Stimulated activated CD4-positive, alpha-beta T cell treated with anti-CD3 and anti-CD28 coated beads, Interleukin-4, amount 100 ng/mL, for 48 hours (primary cell): ENCODE measurements around the gene GNB3.

Experiments used
- DNase-seq, 2 donors: peaks; one replicate each; pipeline ENCODE4 v3.0.0-alpha.2; 2020; ENCODE audit warnings: low read depth in 2 of 2

GNB3 gene

GRCh38 chr12:6837370-6838060 is 3.2 kb upstream of the GNB3 start:
- no peak for DNase-seq

- DNase-seq = no peak
Observed at GRCh38 chr12:6838854-6839253, 1.9 kb upstream of the GNB3 start.

DNA sequence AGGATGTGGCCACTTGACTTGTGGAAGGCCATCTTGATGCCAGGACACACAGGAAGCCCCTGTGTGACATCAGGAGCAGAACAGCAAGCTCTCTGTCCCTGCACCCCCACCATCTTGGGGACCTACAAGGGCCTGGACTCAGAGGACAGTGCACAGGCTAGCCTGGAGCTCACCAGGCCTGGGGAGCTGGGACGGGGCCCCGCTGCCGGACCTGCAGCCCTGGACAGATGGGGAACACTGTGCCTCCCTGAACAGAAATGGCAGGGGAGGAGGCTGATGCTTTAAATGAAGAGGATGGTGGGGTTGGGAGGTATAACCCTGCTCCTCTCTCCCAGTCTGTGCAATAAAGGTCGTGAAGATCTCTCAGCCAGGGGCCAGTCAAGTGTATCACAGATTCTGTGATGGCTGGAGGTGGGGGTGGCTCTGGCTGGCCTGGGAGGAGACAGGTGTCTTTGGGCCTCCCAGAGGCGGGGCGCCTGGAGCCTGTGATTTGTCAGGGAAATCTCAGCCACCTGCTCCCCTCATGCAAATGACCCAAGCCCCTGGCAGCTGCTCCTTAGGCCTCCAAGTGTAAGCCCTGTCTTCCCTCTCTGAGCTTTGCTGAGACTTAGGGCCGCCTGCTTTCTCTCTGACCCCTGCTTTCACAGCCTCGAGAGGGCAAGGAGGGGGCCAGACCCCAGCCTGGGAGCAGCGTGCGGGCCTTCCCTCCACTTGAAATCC is 1.1 kb upstream of the GNB3 start:
- no peak for DNase-seq

DNA sequence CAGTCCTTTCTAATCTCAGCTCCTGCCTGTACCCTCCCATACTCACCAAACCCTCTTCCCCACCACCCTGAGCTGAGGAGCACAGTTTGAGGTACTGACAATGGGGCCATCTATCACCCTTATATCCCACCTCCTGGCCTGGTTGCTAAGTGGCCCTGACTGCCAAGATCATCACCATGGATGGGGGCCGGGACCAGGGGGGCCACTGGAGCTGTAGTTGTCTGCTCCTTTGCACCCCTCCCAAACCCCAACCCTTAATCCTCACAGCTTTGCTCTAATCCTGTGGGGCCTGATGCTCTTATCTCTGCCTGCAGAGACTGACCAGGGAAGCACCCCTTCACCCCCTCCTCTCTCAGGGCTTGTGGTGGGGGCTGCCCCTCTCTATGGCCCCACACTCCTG is 395 bp upstream of the GNB3 start:
- no peak for DNase-seq

DNA sequence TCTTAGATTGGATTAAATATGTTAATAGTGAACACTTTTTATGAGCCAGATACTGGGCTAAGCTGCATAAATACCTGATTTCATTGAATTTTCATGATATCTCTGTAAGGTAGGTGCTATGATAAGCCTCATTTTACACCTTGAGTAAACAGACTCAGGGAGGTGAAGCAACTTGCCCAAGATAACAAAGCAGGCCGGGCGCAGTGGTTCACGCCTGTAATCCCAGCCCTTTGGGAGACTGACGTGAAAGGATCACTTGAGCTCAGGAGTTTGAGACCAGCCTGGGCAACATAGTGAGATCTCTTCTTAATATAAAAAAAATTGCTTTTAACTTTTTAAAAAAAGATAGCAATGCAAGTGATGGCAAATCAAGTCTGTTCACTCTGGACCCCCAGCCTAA is 1.4 kb downstream of the GNB3 start:
- DNase-seq = no peak

DNA sequence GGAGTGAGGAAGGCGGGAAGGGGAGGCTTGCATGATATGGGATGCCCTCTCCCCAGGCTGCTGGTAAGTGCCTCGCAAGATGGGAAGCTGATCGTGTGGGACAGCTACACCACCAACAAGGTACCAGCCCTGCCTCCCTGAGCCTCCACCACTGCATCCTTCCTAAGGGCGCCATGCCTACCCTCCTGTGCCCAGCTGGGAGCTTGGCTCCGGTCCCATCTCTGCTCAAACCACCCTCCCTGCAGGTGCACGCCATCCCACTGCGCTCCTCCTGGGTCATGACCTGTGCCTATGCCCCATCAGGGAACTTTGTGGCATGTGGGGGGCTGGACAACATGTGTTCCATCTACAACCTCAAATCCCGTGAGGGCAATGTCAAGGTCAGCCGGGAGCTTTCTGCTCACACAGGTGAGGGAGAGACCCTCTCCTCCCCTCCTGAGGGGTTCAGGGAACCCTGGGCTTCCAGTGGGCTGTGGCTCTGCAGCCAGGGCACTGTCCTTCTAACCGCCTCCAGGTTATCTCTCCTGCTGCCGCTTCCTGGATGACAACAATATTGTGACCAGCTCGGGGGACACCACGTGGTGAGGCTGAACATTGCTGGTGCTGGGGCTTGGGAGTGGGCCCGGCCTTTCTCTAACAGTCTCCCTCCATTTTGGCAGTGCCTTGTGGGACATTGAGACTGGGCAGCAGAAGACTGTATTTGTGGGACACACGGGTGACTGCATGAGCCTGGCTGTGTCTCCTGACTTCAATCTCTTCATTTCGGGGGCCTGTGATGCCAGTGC is 2.6 kb downstream of the GNB3 start:
- no peak for DNase-seq

GRCh38 chr12:6845395-6845794 is 4.7 kb downstream of the GNB3 start:
- DNase-seq = no peak

GRCh38 chr12:6846316-6846869 is 5.7 kb downstream of the GNB3 start:
- DNase-seq = no peak

- no peak for DNase-seq
Observed at GRCh38 chr12:6847676-6848075, 7.0 kb downstream of the GNB3 start.

- no peak for DNase-seq
Observed at GRCh38 chr12:6849427-6849826, 8.7 kb downstream of the GNB3 start.

DNA sequence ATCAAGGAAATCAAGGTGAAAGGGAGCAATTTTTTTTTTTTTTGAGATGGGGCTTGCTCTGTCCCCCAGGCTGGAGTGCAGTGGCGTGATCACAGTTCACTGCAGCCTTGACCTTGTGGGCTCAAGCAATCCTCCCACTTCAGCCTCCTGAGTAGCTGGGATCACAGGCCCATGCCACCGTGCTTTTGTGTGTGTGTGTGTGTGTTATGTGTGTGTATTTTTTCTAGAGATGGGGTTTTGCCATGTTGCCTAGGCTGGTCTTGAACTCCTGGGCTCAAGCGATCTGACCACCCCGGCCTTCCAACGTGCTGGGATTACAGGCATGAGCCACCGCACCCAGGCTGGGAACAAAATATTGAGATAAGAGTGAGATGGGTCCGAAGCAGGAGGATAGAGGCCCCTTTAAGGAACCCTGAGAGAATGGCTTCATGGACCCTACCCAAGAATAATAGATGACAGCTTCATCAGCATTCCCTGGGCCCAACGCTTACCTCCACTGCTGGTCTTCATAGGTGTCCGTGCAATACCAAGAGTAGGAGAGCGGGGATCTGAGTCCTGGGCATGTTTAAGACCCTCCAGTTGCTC is 9.3 kb downstream of the GNB3 start:
- DNase-seq = no peak

- DNase-seq = no peak
Observed at GRCh38 chr12:6850796-6851152, 10.0 kb downstream of the GNB3 start.

DNA sequence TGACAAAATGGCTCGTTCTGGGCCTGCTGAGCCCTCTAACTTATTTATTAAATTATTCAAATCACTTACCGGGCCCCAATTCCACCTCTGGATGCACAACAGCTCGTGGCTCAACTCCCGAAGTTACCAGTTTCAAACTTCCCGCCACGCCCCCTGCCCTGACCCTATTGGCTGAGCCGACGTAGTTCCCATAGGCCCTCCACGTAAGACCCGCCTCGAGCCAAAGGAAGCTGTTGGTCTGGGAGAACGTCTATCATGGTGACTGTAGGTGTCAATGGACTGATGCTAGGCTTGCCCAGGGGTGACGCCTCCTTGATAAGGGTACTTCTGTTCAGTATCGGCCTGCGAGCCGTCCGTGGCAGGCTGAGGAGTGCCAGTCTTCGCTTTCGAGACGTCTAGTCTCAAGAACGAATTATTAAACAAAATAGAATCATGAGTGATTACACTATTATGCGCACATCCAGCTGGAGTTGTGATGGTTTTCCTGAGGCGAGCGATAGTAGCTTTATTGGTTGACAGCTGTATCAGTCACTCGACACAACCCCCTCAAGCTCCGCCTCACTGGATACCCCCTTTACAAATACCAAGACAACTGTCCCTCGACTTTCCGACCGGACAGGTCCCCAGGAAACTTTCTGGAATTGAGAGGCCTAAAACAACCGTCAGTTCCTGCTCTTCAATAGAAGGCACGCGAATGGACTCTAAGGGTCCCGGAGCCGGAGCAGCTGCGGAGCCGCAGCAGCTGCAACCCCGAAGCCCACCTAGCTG is 10.6 kb downstream of the GNB3 start, which contains the start of gene CDCA3:
CDCA3 (minus strand) TSS at position 134 of the 768 bp plus-strand sequence. CDS start 334 bp downstream, outside the sequence.
- peak; percentile 94 to 96 for DNase-seq

DNA sequence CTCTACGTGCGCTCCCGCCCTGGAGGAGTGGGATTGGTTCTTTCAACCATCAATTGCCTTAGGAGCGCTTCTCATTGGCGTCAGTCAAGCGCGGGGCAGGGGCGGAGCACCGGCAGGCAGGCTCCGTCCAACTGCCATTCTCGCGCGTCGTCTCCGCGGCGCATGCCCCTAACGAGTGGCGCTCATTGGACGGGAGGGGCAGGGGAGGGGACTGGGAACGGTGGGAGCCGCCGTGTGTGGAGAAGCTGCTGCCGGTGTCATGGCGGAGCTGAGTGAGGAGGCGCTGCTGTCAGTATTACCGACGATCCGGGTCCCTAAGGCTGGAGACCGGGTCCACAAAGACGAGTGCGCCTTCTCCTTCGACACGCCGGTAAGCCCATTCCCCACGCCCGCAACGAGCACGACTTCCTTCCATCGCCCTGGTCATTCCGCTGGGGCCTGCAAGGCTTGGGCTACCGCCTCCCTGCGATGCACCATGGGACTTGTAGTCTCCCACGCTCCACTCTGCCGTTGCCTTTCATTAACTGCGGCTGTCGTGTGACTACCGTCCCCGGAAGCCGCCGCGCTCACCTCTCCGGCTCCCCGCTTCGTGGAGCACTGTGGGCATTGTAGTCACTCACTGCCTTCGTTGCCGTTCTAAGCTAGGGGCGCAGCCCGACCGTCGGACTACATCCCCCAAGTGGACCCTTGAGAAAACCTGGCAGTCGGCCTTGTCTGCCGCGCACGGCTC is 11.4 kb downstream of the GNB3 start, which contains the start of gene USP5:
USP5 (plus strand) TSS at position 230 of the 730 bp plus-strand sequence; CDS start at position 260, 30 bp downstream.
- peak; percentile 93 to 98 for DNase-seq

DNA sequence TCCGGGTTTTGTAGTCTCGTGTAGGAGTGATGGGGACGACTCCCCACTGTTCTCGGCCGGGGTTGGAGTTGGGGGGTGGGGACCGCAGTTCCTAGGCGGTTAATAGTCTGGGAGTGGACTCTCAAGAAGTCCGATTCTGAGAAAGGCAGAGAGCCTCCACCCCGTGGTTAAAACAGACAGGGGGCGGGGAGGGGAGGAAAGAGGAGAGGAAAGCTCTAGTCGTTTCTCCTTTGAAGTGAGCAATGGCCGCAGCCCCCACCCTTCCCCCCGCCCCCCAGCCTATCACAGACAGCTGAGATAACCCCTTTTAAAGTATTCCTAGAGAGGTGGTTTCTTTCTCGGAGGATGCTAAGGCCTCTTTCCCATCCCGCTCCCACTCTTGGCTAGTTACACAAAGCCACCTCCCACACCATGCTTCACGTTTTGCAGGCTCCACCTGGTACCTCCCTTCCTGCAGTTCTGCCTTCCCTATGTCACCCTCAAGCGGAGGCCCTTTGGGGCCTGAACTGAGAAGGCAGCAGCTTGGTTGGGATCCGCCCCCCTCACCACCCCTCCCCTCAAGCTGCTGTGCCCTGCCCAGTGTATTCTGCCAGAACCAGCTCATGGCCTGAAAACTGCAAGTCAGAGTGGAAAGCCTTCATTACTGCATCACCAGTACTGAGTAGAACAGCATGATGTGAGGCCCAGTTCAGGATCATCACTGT is 12.1 kb downstream of the GNB3 start:
- peak; percentile 64 to 72 for DNase-seq

DNA sequence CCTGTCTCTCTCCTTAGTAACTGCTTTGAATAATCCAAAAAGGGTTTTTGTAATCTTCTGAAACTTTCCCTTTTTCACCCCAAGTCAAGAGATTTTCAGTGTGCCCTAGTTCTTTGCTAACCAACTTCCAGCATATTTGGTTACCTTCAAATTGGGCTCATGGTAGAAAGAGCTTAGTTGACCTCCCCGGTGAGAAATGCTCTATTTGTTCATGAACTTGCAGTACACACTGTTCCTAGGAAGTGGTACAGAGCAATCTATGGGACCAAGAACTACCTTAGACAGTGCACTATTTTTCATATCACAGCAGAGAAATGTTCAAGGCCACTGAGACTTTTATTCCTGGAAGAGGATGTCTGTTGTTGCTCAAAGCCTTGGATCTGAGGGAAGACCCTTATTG is 12.9 kb downstream of the GNB3 start:
- DNase-seq = no peak

GRCh38 chr12:6854036-6854435 is 13.3 kb downstream of the GNB3 start:
- DNase-seq = no peak

DNA sequence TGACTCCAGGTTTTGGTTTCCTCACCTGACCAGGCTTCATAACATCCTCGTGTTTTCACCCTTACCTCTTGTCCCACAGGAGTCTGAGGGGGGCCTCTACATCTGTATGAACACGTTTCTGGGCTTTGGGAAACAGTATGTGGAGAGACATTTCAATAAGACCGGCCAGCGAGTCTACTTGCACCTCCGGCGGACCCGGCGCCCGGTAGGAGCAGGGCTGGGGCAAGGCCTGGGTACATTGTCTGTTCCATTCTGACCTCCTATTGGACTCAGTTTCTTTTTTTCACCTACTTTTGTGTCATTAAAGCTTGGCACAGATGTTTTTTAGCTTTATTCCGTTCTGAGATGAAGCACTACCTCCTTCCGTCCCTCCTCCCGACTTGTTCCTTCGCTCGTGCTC is 14.6 kb downstream of the GNB3 start:
- no peak for DNase-seq

DNA sequence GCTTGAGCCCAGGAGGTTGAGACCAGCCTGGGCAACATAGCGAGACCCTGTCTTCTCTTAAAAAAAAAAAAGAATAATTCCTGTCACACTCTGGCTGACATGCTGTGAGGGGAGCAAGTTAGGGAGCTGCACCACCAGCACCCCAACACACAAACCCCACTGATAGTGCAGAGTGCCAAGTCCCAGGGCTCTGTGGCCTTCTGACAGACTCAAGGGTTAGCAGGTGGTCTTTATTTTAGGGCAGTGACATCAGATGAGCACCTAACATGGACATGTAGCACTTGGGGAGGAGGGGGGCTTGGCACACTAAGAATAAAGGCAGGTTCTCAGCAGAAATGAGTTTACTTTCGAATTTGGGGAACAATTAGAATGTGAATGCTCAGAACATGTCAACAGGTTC is 18.1 kb downstream of the GNB3 start:
- DNase-seq = no peak

GRCh38 chr12:6860116-6860515 is 19.4 kb downstream of the GNB3 start:
- no peak for DNase-seq
